ENCODE measurements around the gene ANXA11. TPM values are rescaled to one million over a fixed set of nuclear protein-coding genes. Genes with fewer than 3 reads are reported as not detected.

Gene ANXA11
- total and polyA plus RNA-seq, 8 donors: 90.9 to 298 (median 103) TPM

GRCh38 chr10:80167471-80168161 lies 37.7 kb downstream of the ANXA11 start:
- Histone ChIP-seq H3K36me3 (peaks cover 5 to 96% of the 10 kb centered on the region in 2 donors), H3K4me1 (peaks cover 13 to 76% of the 10 kb centered on the region in 2 donors), H3K27ac (no peak overlapping the region), H3K27me3 (no peaks in the 10 kb centered on the region), H3K4me3 (no peak overlapping the region), H3K9me3 (no peaks in the 10 kb centered on the region)
- DNase-seq (peak in 1 of 4 donors; percentile 6), ATAC-seq (no peak)
- intact Hi-C loops (cut with DNase I): no loop called here
- no peak for TF ChIP-seq CTCF (IDR thresholded peaks at IDR 0.05)

GRCh38 chr10:80166581-80167470 lies 38.5 kb downstream of the ANXA11 start:
- DNase-seq (no peak), ATAC-seq (no peak)
- Histone ChIP-seq H3K27ac (peak overlapping the region; percentile 14 to 26), H3K9me3 (no peaks in the 10 kb centered on the region), H3K36me3 (peaks cover 5 to 96% of the 10 kb centered on the region in 2 donors), H3K27me3 (no peaks in the 10 kb centered on the region), H3K4me3 (no peak overlapping the region), H3K4me1 (peaks cover 10 to 68% of the 10 kb centered on the region in 2 donors)
- no peak for TF ChIP-seq CTCF (IDR thresholded peaks at IDR 0.05)
- intact Hi-C loops (cut with DNase I): no loop called here

- Histone ChIP-seq H3K27ac (peak overlapping the region in 1 of 2 donors; percentile 14), H3K36me3 (peaks cover 5 to 96% of the 10 kb centered on the region in 2 donors), H3K4me3 (no peak overlapping the region), H3K27me3 (no peaks in the 10 kb centered on the region), H3K9me3 (no peaks in the 10 kb centered on the region), H3K4me1 (peaks cover 2 to 55% of the 10 kb centered on the region in 2 donors)
- DNase-seq: no peak
- TF ChIP-seq CTCF (IDR thresholded peaks at IDR 0.05): no peak
- peak; percentile 13 for ATAC-seq
- intact Hi-C loops (cut with DNase I): no loop called here
These were observed 40.2 kb downstream of the ANXA11 start for GRCh38 chr10:80165173-80165572.

GRCh38 chr10:80164596-80164995 lies 40.7 kb downstream of the ANXA11 start:
- Histone ChIP-seq H3K27ac (peak overlapping the region in 1 of 2 donors; percentile 14), H3K4me3 (no peak overlapping the region), H3K9me3 (no peaks in the 10 kb centered on the region), H3K27me3 (no peaks in the 10 kb centered on the region), H3K4me1 (peaks cover 2 to 57% of the 10 kb centered on the region in 2 donors), H3K36me3 (peaks cover 5 to 100% of the 10 kb centered on the region in 2 donors)
- TF ChIP-seq CTCF (IDR thresholded peaks at IDR 0.05): no peak
- no peak for DNase-seq
- ATAC-seq: no peak
- intact Hi-C loops (cut with DNase I): no loop called here

Measured in left lung (tissue), 10 donors.